Erythroblast (primary cell): Measurements from ENCODE around the gene RBM45.
"Not testable (repeated sequence)": the region's sequence is repeated elsewhere in the genome, so short reads cannot be mapped to it uniquely, and the experiment has no call there.

ENCODE experiments used
- DNase-seq, 2 experiments: peaks; one replicate each; lab custom pipeline; 2025; lab: John Stamatoyannopoulos, UW
- GATA1 ChIP-seq: IDR thresholded peaks from 2 replicates; pipeline ENCODE4 v1.6.1; 2011; ENCODE audit warnings: low read depth, mild to moderate bottlenecking, control low read depth, low read length, moderate library complexity
- POLR2A ChIP-seq: IDR thresholded peaks from 2 replicates; pipeline ENCODE4 v1.6.1; 2011; ENCODE audit warnings: mild to moderate bottlenecking, low read length

Gene RBM45

DNA sequence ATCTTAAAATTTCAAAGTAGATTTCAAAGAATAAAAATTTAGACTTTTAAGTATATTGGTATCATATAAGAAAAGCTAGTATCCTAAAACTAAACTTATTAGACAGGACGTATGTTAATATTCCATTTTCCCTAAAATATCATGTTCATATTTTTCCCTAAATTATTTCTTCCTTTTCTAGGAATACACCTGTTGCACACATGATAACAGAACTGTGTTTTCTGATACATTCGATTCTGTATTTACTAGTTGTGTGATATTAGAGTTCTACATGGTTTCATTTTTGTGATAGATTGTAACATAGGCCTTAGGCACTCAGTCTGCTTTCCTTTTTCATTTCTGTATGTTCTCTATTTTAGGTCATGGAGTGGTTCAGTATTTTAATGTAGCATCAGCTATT lies 10.9 kb downstream of the RBM45 start:
- no peak for TF ChIP-seq GATA1
- no peak for TF ChIP-seq POLR2A
- no peak for DNase-seq

DNA sequence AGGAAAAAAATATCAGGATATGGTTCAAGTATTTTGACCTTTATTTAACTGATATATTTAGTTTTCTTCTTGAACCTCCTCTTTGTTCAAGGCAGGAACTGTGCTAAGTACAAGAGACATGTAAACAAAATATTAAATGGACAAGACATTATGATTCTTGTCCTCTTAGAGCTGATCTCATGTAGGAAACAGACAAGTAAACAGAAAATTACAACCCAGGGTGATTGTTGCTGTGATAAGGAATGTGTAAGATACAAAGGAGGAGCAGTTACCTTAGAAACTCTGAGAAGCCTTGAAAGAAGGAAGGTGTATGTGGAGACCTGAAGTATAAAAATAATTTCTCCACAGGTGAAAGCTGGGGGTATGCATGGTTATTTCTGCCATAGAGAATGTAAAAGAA lies 12.9 kb downstream of the RBM45 start:
- DNase-seq = no peak
- no peak for TF ChIP-seq GATA1
- no peak for TF ChIP-seq POLR2A

DNA sequence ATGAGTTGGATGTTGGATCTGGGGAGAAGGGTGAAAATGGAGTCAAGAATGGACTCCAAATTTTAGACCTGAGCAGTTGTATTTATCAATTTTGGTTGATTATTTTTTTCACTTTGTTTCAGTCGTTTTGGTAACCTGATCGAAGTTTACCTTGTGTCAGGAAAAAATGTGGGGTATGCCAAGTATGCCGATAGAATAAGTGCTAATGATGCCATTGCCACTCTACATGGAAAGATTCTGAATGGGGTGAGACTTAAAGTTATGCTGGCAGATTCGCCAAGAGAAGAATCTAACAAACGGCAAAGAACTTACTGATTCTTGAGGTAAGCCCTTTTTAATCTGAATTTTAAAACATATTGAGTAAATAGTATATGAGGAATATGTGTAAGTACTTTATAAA lies 13.6 kb downstream of the RBM45 start:
- no peak for TF ChIP-seq POLR2A
- TF ChIP-seq GATA1 = no peak
- DNase-seq = no peak

DNA sequence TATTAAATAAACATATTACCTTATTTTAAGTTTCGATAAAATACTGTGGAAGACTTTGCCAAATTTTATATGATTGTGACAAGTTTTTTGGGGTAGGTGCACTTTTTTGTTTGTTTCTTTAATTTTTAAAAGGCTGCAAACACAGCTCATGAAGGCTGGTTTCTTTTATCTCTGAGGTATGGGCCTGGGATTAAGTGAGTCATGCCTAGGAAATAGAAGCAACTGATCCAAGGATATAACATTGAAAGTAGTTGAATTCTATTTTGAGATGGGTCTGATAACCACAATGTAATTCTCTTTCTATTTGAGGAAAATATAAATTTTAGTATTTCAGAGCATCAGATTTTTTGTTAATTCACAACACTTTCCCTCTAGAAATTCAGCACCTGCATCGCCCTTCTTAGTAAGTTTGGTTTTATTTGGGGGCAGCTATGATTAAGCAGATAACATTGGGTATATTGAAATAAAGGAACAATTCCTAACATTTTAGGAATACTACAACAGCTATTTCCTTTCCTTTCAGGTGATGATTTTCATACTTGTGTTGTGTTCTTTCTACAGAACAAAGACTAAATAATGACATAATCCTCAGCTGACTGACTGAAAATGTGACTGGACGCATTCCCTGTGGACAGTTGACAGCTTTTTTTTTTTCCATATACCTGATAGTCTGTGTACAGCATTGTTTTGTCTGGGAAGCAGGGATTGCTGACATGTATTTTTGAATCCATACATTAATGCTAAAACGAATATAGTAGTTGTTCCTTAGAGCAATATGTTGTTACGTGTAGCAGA lies 16.8 kb downstream of the RBM45 start:
- no peak for DNase-seq

DNA sequence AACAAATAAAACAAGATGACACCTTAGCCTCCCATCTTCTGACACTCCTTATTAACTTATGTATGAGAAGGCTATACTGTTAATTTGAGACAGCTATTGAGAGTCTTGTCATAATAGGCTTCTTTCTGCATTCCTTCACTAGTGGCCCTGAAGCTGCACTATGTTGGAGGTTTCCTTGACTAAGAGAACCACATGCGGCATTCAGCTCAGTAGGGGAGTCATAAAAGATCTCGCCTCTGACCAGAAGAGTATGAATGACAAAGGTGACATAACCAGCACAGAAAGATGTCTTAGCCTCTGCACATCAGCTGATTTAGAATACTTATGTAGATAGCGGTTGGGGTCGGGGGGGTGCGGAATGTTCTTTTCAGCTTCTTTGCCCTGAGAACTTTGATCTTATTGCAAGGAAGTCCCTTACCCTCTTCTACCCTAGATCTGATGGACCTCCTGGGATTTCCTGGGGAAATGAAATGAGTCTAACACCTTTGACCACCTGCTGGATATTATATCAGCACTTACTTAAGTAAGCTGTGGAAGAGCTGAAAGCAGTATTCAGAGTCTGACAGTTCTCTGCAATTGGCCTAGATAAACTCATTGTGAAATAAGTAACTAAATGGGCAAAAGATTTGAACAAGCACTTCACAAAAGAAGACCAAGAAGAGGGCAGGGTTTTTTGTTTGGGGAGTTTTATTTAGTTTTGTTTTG lies 24.2 kb downstream of the RBM45 start:
- no peak for TF ChIP-seq GATA1
- TF ChIP-seq POLR2A = no peak
- no peak for DNase-seq

More for the DNA sequence above, 16.8 kb downstream of the RBM45 start:
- TF ChIP-seq POLR2A (no peak), GATA1 (no peak)

DNA sequence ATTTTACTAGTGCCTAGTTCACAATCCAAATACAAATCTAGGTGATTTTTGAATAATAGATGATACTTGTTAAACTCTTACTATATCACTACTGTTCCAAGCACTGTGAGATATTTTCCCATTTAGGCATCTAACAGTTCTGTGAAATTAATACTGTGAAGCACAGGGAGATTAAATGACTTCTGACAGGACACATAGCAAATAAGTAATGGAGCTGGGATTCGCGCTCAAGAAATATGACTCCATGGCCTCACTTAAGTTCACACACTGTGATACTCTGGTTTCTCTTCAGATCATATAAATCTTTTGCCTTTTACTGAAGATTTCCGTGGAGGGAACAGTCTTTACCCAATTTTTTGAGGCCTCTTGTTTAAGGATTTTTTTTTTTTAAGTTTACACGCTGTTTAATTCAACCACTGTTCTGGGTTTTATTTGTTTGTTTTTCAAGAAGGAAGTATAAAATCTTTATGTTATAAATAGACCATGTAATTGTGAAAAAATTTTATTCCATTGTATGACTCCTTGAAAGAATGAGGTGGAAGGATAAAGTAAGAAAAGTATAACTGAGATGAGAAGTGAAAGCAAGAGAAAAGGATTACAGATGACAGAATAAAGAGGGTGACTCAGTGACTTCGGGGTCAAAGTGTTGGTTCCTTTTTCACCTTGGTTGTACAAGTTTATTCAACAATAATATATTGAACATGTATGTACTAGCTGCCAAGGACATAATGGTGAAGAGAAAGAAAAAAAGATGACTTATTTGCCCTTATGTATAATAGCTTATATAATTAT lies 30.2 kb downstream of the RBM45 start:
- TF ChIP-seq POLR2A = no peak
- TF ChIP-seq GATA1 = no peak
- no peak for DNase-seq

DNA sequence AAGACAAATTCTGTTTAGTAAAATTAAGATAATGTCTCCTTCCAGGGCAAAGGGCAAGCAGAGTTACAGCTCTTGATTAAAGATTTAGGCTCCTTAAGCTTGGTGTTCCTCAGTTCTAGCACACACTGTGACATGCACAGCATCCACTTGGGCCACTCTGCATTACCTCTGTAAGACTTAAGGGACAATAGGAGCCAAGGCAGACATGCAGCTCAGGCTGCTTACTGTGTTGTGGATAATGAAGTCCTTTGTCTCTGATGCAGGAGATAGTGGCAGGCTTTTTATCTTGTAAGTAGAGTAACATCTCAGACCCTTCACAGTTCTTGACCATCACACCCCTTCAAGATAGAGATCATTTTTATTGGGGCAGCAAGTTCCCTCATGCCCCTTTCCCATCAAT lies 31.2 kb downstream of the RBM45 start:
- DNase-seq = peak in 1 of 2 experiments; percentile 14
- TF ChIP-seq GATA1 = no peak
- TF ChIP-seq POLR2A = no peak

DNA sequence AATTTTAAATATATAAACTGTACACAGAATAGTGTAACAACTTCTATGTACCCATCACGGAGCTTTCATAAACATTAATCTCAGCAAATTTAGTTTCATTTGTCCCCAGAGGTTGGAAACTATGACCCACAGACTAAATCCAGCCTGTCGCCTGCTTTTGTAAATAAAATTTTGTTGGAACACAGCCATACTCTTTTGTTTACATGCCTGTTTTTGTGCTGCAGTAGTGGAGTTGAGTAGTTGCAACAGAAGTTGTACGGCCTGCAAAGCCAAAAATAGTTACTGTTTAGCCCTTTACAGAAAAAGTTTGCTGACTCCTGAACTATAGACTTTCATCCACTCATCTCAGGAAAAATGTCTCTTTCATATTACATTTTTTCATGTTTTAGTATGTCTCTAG lies 39.8 kb downstream of the RBM45 start:
- TF ChIP-seq POLR2A = no peak
- no peak for TF ChIP-seq GATA1
- no peak for DNase-seq

DNA sequence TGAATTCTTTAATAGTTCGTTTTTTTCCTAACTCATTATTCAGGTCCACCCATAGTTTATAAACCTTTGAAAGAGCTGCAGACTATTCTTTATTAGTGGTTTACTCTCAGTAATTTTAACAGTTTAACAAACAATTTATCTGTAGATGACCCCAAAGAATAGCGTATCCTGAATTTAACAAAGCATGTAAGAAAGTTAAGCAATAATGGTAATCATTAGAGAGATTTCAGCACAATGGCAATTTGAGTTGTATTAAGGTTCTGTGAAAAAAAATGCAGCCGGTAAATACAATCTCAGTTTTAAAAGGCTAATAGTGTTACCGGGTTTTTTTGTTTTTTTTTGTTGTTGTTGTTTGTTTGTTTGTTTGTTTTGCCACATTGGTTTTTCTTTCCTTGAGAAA lies 40.3 kb downstream of the RBM45 start:
- no peak for DNase-seq
- TF ChIP-seq POLR2A = no peak
- no peak for TF ChIP-seq GATA1

DNA sequence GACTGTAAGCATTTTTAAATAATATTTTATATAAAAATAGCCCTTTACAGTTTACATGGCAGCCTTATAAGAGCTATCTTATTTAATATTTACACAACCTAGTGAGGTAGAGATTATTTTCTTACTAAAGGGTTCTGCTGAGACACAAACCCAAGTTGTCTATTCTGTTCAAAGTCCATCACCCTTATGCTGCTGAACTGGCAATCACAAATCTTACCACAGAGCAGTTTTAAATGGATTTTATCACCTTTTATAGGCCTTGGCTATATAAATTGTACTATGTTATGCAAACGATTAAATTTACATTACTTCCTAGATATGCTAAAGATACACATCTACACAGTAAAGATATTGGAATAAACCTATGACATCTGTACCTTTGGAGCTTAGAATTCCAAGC lies 40.7 kb downstream of the RBM45 start:
- DNase-seq = no peak
- TF ChIP-seq GATA1 = no peak
- no peak for TF ChIP-seq POLR2A

DNA sequence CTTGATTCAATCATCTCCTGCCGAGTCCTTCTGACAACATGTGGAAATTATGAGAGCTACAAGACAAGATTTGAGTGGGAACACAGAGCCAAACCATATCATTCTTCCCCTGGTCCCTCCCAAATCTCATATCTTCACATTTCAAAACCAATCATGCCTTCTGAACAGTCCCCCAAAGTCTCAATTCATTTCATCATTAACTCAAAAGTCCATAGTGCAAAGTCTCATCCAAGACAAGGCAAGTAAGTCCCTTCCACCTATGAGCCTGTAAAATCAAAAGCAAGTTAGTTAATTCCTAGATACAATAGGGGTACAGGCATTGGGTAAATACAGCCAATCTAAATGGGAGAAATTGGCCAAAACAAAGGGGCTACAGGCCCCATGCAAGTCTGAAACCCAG lies 41.6 kb downstream of the RBM45 start:
- not testable (repeated sequence) for DNase-seq

DNA sequence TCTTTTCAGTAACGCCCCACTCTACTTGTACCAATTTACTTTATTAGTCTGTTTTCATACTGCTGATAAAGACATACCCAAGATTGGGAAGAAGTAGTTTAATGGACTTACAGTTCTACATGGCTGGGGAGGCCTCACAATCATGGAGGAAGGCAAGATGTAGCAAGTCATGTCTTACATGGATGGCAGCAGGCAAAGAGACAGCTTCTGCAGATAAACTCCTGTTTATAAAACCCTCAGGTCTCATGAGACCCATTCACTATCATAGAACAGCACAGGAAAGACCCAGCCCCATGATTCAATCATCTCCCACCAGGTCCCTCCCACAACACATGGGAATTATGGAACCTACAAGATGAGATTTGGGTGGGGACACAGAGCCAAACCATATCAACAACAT lies 43.3 kb downstream of the RBM45 start:
- no peak for DNase-seq
- no peak for TF ChIP-seq POLR2A
- no peak for TF ChIP-seq GATA1

DNA sequence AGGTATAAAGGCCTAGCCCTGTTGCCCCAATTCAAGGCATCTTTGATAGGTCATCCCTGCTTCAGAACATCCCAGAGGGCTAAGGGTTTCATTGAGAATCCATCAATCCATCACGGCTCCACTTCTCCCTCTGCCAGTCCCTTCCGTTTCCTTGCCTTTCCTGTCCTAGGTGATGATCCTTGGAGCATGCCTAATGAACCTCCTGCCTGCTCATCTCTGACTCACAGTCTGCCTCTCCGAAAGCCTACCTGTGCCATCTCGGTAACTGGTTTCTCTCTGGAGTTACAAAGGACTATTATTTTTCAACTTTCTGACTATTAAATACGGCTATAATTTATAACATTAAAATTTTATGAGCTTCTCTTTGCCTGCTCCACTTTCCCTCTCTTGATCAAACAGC lies 45.3 kb downstream of the RBM45 start:
- TF ChIP-seq POLR2A = no peak
- no peak for TF ChIP-seq GATA1
- no peak for DNase-seq

DNA sequence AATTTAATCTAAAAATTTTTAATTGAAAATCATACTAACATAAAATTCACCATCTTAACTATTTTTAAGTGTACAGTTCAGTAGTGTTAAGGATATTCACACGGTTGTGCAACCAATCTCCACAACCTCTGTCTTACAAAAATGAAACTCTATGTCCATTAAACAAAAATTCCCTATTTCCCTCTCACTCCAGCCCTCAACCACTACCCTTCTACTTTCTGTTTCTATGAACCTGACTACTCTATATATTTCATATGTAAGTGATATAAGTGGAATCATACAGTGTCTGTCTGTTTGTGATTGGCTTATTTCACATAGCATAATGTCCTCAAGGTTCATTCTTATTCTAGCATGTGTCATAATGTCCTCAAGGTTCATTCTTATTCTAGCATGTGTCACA lies 47.7 kb downstream of the RBM45 start:
- TF ChIP-seq POLR2A (no peak), GATA1 (no peak)
- DNase-seq = no peak
